CD14-positive monocyte (primary cell): ENCODE results near the gene ZC3H4. TPM values are rescaled to one million over a fixed set of nuclear protein-coding genes. Genes with fewer than 3 reads are reported as not detected.
"Not testable (repeated sequence)": the region's sequence is repeated elsewhere in the genome, so short reads cannot be mapped to it uniquely, and the experiment has no call there.

ENCODE experiments used
- DNase-seq, 3 donors: peaks; one replicate each; pipeline ENCODE4 v3.0.0-alpha.2; 2011 to 2022
- H2AFZ ChIP-seq: 2 replicates; pipeline ENCODE4 v1.6.0; 2012; ENCODE audit warnings: mild to moderate bottlenecking, low read depth, low read length, inconsistent platforms; ENCODE audit not compliant: insufficient read depth, poor library complexity, severe bottlenecking
- H3K27ac ChIP-seq, 2 donors: 1 replicate in 1 of 2; 2 replicates in 1 of 2; pipeline ENCODE4 v1.5.1; 2012 to 2013; ENCODE audit warnings: low read length in 2 of 2, control low read depth in 1 of 2, inconsistent platforms in 1 of 2, low read depth in 1 of 2, mild to moderate bottlenecking in 1 of 2
- H3K27me3 ChIP-seq, 2 donors: one replicate each; pipeline versions ENCODE4 v1.6.0 to v1.6.1; 2011 to 2013; ENCODE audit warnings: low read length in 2 of 2; ENCODE audit not compliant: control insufficient read depth in 2 of 2, insufficient read depth in 2 of 2
- H3K36me3 ChIP-seq, 2 donors: replicated peaks in 1 of 2; 1 replicate in 1 of 2; 2 replicates in 1 of 2; pipeline versions ENCODE4 v1.5.1 to v1.6.1; 2012 to 2013; ENCODE audit warnings: low read length in 2 of 2, control low read depth in 1 of 2, inconsistent platforms in 1 of 2, mild to moderate bottlenecking in 1 of 2; ENCODE audit not compliant: insufficient read depth in 2 of 2, control insufficient read depth in 1 of 2
- H3K4me1 ChIP-seq, 2 donors: 1 replicate in 1 of 2; 2 replicates in 1 of 2; pipeline versions ENCODE4 v1.5.1 to v1.6.1; 2012 to 2013; ENCODE audit warnings: low read length in 2 of 2, control low read depth in 1 of 2, inconsistent platforms in 1 of 2, mild to moderate bottlenecking in 1 of 2, moderate library complexity in 1 of 2; ENCODE audit not compliant: insufficient read depth in 2 of 2, control insufficient read depth in 1 of 2
- H3K4me2 ChIP-seq: replicated peaks from 2 replicates; pipeline ENCODE3; 2012; ENCODE audit warnings: low read length, moderate library complexity, mild to moderate bottlenecking; ENCODE audit not compliant: poor library complexity, severe bottlenecking; ENCODE audit errors: extremely low read depth
- H3K4me3 ChIP-seq, 3 experiments: fragments of 200-600 bp in 1 of 3; sonication (generic) in 1 of 3; replicated peaks in 1 of 3; 1 replicate in 2 of 3; 2 replicates in 1 of 3; pipeline ENCODE4 v1.5.1; 2011 to 2013; ENCODE audit warnings: low read length in 3 of 3, mild to moderate bottlenecking in 3 of 3, control low read depth in 2 of 3, low read depth in 2 of 3, inconsistent platforms in 1 of 3, moderate library complexity in 1 of 3
- H3K79me2 ChIP-seq: 2 replicates; pipeline ENCODE4 v1.6.0; 2012; ENCODE audit warnings: mild to moderate bottlenecking, control low read depth, inconsistent platforms, low read length, moderate library complexity; ENCODE audit not compliant: insufficient read depth
- H3K9ac ChIP-seq: 2 replicates; pipeline ENCODE4 v1.6.0; 2017; ENCODE audit warnings: low read length, mild to moderate bottlenecking; ENCODE audit not compliant: insufficient read depth, poor library complexity, severe bottlenecking
- H3K9me3 ChIP-seq, 2 donors: replicated peaks in 1 of 2; 1 replicate in 1 of 2; 2 replicates in 1 of 2; pipeline versions ENCODE4 v1.5.1 to v1.6.1; 2012 to 2013; ENCODE audit warnings: low read length in 2 of 2, control low read depth in 1 of 2; ENCODE audit not compliant: control insufficient read depth in 1 of 2, insufficient read depth in 1 of 2
- H4K20me1 ChIP-seq: 2 replicates; pipeline ENCODE4 v1.6.0; 2012; ENCODE audit warnings: mild to moderate bottlenecking, low read length, control low read depth, moderate library complexity; ENCODE audit not compliant: insufficient read depth
- H3K27ac Mint-ChIP-seq, 7 donors: one replicate each; pipeline ENCODE4 v1.8.0; 2020; ENCODE audit warnings: mild to moderate bottlenecking in 7 of 7, mixed read lengths in 7 of 7, moderate library complexity in 6 of 7, inconsistent platforms in 2 of 7
- H3K27me3 Mint-ChIP-seq, 3 donors: one replicate each; pipeline ENCODE4 v1.8.0; 2021 to 2022; ENCODE audit warnings: low read depth in 3 of 3, mild to moderate bottlenecking in 3 of 3, mixed read lengths in 3 of 3, moderate library complexity in 3 of 3, inconsistent platforms in 1 of 3
- H3K36me3 Mint-ChIP-seq, 2 donors: one replicate each; pipeline ENCODE4 v1.8.0; 2020; ENCODE audit warnings: mixed read lengths in 2 of 2, inconsistent platforms in 1 of 2, mild to moderate bottlenecking in 1 of 2
- H3K4me1 Mint-ChIP-seq: one replicate; pipeline ENCODE4 v1.8.0; 2020; ENCODE audit warnings: mild to moderate bottlenecking, mixed read lengths
- H3K4me3 Mint-ChIP-seq, 2 donors: one replicate each; pipeline ENCODE4 v1.8.0; 2020; ENCODE audit warnings: mild to moderate bottlenecking in 2 of 2, mixed read lengths in 2 of 2, moderate library complexity in 1 of 2
- H3K9me3 Mint-ChIP-seq, 7 donors: one replicate each; pipeline ENCODE4 v1.8.0; 2020 to 2022; ENCODE audit warnings: mixed read lengths in 7 of 7, mild to moderate bottlenecking in 6 of 7, moderate library complexity in 6 of 7, inconsistent platforms in 2 of 7
- WGBS: methylation state at CpG from one replicate; pipeline ENCODE4 v1.1.5; 2013; ENCODE audit warnings: missing lambda C conversion rate; ENCODE audit not compliant: insufficient coverage; 5-methylcytosine and 5-hydroxymethylcytosine counted together
- intact Hi-C, 2 donors: fragments of 100-400 bp; cut with micrococcal nuclease; formaldehyde crosslinking; loops; one replicate each; pipeline versions ENCODE4 v1.15.0 to v1.15.1; 2023
- polyA plus RNA-seq, 3 donors: library from polyadenylated mRNA; depleted of rRNA in 1 of 3; unstranded in 2 of 3; stranded (reverse) in 1 of 3; fragments of 300-500 nt in 2 of 3; fragments of >200 nt in 1 of 3; fragmentation: Illumina TruSeq in 2 of 3; gene quantifications; 1 replicate in 2 of 3; 2 replicates in 1 of 3; pipeline ENCODE4 v1.2.3, GENCODE V29; 2012 to 2021
- TF ChIP-seq, protein P1 (sequence below): fragments of 200-600 bp; IDR thresholded peaks from one replicate; pipeline ENCODE4 v1.8.0; 2022; ENCODE audit warnings: antibody characterized with exemption, mild to moderate bottlenecking

ZC3H4 gene
- polyA plus RNA-seq, 3 donors: 0.24 to 9.9 (median 0.60) TPM

DNA sequence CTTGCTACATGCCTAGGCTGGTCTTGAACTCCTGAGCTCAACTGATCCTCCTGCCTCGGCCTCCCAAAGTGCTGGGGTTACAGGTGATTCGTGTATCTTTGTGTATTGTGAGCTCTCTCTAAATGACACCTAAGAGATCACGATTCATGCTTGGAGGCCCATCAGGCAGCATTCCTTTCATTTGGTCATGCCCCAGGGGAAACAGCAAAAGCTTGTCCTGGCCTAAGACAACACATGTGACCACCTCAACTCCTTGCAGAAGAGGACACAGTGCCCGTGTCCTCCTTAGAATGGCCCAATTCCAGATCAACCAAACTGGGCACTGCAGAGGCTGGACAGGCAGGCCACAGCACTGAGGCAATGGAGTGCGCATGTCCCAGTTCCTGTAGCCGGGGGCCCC, 32.5 kb downstream of the ZC3H4 start:
- H2AFZ ChIP-seq: no peak overlapping the region
- peaks cover 66 to 96% of the 10 kb centered on the region in 2 donors for H3K36me3 ChIP-seq
- peaks cover 0 to 3% (median 0%) of the 10 kb centered on the region in 3 donors for H3K27me3 Mint-ChIP-seq
- H3K9me3 Mint-ChIP-seq: no peaks in the 10 kb centered on the region
- no peaks in the 10 kb centered on the region for H3K27me3 ChIP-seq
- DNase-seq: no peak
- peaks cover under 1 to 2% of the 10 kb centered on the region in 2 donors for H3K4me1 ChIP-seq
- H3K4me2 ChIP-seq: no peak overlapping the region
- intact Hi-C loops: no loop called here
- WGBS: 93% methylated on average over 6 of the region's 6 CpGs
- no peak overlapping the region for H3K4me3 Mint-ChIP-seq
- H3K4me3 ChIP-seq: no peak overlapping the region
- TF ChIP-seq, protein P1, sequence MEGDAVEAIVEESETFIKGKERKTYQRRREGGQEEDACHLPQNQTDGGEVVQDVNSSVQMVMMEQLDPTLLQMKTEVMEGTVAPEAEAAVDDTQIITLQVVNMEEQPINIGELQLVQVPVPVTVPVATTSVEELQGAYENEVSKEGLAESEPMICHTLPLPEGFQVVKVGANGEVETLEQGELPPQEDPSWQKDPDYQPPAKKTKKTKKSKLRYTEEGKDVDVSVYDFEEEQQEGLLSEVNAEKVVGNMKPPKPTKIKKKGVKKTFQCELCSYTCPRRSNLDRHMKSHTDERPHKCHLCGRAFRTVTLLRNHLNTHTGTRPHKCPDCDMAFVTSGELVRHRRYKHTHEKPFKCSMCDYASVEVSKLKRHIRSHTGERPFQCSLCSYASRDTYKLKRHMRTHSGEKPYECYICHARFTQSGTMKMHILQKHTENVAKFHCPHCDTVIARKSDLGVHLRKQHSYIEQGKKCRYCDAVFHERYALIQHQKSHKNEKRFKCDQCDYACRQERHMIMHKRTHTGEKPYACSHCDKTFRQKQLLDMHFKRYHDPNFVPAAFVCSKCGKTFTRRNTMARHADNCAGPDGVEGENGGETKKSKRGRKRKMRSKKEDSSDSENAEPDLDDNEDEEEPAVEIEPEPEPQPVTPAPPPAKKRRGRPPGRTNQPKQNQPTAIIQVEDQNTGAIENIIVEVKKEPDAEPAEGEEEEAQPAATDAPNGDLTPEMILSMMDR: no peak
- no peak overlapping the region for H3K9ac ChIP-seq
- peaks cover 10% of the 10 kb centered on the region for H4K20me1 ChIP-seq
- H3K36me3 Mint-ChIP-seq: peaks cover 71 to 96% of the 10 kb centered on the region in 2 donors
- no peak overlapping the region for H3K27ac ChIP-seq
- H3K79me2 ChIP-seq: peaks cover 6% of the 10 kb centered on the region
- H3K9me3 ChIP-seq: no peaks in the 10 kb centered on the region
- peaks cover 3% of the 10 kb centered on the region for H3K4me1 Mint-ChIP-seq
- peak overlapping the region in 3 of 7 donors; percentile 45 to 72 (median 54) for H3K27ac Mint-ChIP-seq

GRCh38 chr19:47078351-47078750, 35.2 kb downstream of the ZC3H4 start:
- H3K9me3 Mint-ChIP-seq, H3K27me3 ChIP-seq, intact Hi-C loops, DNase-seq, H3K9ac ChIP-seq, H3K4me3 Mint-ChIP-seq, H3K27ac Mint-ChIP-seq, H2AFZ ChIP-seq, H3K9me3 ChIP-seq, H3K27ac ChIP-seq, H3K4me2 ChIP-seq, H3K27me3 Mint-ChIP-seq, H3K4me3 ChIP-seq: not testable (repeated sequence)
- Histone ChIP-seq H3K36me3 (peaks cover 48 to 91% of the 10 kb centered on the region in 2 donors), H3K79me2 (peaks cover 25% of the 10 kb centered on the region), H3K4me1 (peaks cover 19% of the 10 kb centered on the region in 2 donors), H4K20me1 (peaks cover 35% of the 10 kb centered on the region)
- Mint-ChIP-seq H3K36me3 (peaks cover 56 to 87% of the 10 kb centered on the region in 2 donors), H3K4me1 (peaks cover 24% of the 10 kb centered on the region)
- 100% methylated on average over 13 of the region's 13 CpGs for WGBS
